Liver (tissue), 3 donors: ENCODE measurements around the gene C14orf132.

Source experiments
- NR2F2 ChIP-seq: IDR thresholded peaks from 2 replicates; pipeline ENCODE4 v1.6.1; 2016; ENCODE audit warnings: antibody characterized with exemption
- SP1 ChIP-seq: IDR thresholded peaks from 2 replicates; pipeline ENCODE4 v1.6.1; 2018; ENCODE audit warnings: antibody characterized with exemption, mild to moderate bottlenecking
- TAF1 ChIP-seq: conservative IDR thresholded peaks from 2 replicates; pipeline ENCODE4 v1.6.1; 2016; ENCODE audit warnings: antibody characterized with exemption, mild to moderate bottlenecking
- TF ChIP-seq, protein P1 (sequence below): fragments of 150-350 bp; IDR thresholded peaks from 2 replicates; pipeline ENCODE4 v1.5.1; 2017; ENCODE audit warnings: improper control_type of control experiment, low read depth, low read length; ENCODE audit not compliant: missing input control
- TF ChIP-seq, protein P2 (sequence below): IDR thresholded peaks from 2 replicates; pipeline ENCODE4 v1.6.1; 2016; ENCODE audit warnings: antibody characterized with exemption
- TF ChIP-seq, protein P3 (sequence below): IDR thresholded peaks from 2 replicates; pipeline ENCODE4 v1.6.1; 2016; ENCODE audit warnings: antibody characterized with exemption
- TF ChIP-seq, protein P4 (sequence below): IDR thresholded peaks from 2 replicates; pipeline ENCODE4 v1.6.1; 2016; ENCODE audit warnings: antibody characterized with exemption
- donor health status: healthy.
- donor health status: healthy.

DNA sequence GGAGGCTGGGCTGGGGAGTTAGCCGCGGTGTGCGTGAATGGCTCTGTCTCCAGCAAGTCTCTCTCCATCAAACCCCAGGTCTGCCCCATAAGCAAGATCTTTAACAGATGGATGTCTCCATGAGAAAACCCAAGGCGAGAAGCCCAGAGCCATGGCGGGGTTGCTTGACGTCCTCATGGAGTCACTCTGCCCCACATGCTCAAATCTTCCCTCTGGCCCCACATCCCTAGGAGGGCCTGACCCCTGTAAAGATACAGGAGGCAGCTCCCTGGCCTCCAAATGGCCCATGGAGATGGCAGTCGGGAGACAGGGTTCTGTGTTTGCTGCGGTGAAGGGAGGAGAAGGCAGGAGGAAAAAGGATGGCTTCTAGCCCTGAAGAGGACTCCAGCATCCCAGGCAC lies 49.3 kb downstream of the C14orf132 start:
- TF ChIP-seq TAF1: no peak
- TF ChIP-seq, protein P1, sequence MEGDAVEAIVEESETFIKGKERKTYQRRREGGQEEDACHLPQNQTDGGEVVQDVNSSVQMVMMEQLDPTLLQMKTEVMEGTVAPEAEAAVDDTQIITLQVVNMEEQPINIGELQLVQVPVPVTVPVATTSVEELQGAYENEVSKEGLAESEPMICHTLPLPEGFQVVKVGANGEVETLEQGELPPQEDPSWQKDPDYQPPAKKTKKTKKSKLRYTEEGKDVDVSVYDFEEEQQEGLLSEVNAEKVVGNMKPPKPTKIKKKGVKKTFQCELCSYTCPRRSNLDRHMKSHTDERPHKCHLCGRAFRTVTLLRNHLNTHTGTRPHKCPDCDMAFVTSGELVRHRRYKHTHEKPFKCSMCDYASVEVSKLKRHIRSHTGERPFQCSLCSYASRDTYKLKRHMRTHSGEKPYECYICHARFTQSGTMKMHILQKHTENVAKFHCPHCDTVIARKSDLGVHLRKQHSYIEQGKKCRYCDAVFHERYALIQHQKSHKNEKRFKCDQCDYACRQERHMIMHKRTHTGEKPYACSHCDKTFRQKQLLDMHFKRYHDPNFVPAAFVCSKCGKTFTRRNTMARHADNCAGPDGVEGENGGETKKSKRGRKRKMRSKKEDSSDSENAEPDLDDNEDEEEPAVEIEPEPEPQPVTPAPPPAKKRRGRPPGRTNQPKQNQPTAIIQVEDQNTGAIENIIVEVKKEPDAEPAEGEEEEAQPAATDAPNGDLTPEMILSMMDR: no peak
- no peak for TF ChIP-seq SP1
- TF ChIP-seq, protein P2, sequence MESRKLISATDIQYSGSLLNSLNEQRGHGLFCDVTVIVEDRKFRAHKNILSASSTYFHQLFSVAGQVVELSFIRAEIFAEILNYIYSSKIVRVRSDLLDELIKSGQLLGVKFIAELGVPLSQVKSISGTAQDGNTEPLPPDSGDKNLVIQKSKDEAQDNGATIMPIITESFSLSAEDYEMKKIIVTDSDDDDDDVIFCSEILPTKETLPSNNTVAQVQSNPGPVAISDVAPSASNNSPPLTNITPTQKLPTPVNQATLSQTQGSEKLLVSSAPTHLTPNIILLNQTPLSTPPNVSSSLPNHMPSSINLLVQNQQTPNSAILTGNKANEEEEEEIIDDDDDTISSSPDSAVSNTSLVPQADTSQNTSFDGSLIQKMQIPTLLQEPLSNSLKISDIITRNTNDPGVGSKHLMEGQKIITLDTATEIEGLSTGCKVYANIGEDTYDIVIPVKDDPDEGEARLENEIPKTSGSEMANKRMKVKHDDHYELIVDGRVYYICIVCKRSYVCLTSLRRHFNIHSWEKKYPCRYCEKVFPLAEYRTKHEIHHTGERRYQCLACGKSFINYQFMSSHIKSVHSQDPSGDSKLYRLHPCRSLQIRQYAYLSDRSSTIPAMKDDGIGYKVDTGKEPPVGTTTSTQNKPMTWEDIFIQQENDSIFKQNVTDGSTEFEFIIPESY: no peak
- TF ChIP-seq, protein P3, sequence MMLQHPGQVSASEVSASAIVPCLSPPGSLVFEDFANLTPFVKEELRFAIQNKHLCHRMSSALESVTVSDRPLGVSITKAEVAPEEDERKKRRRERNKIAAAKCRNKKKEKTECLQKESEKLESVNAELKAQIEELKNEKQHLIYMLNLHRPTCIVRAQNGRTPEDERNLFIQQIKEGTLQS: no peak
- TF ChIP-seq NR2F2: no peak
- TF ChIP-seq, protein P4, sequence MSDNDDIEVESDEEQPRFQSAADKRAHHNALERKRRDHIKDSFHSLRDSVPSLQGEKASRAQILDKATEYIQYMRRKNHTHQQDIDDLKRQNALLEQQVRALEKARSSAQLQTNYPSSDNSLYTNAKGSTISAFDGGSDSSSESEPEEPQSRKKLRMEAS: no peak
